KMS-11 (cell line): Measurements from ENCODE around the gene SHISA5.

Experiments
- H2AFZ ChIP-seq: fragments of 200-600 bp; sonication (generic); 2 replicates; pipeline ENCODE4 v1.6.1; 2016; ENCODE audit warnings: antibody characterized with exemption, mixed run types, low read depth
- H3K27ac ChIP-seq: fragments of 200-600 bp; sonication (generic); 2 replicates; pipeline ENCODE4 v1.6.1; 2016; ENCODE audit warnings: mild to moderate bottlenecking, mixed run types
- H3K27me3 ChIP-seq: fragments of 200-600 bp; sonication (generic); 2 replicates; pipeline ENCODE4 v1.6.1; 2017; ENCODE audit warnings: mild to moderate bottlenecking, low read depth, mixed run types, moderate library complexity; ENCODE audit not compliant: insufficient read depth
- H3K36me3 ChIP-seq: fragments of 200-600 bp; sonication (generic); 2 replicates; pipeline ENCODE4 v1.6.1; 2017; ENCODE audit warnings: mild to moderate bottlenecking, mixed run types; ENCODE audit not compliant: insufficient read depth
- H3K4me1 ChIP-seq: fragments of 200-600 bp; sonication (generic); 2 replicates; pipeline ENCODE4 v1.6.1; 2016; ENCODE audit warnings: mild to moderate bottlenecking, low read depth, mixed run types; ENCODE audit not compliant: poor library complexity, severe bottlenecking
- H3K4me2 ChIP-seq: fragments of 200-600 bp; sonication (generic); 2 replicates; pipeline ENCODE4 v1.7.0; 2016; ENCODE audit warnings: mild to moderate bottlenecking, mixed run types
- H3K4me3 ChIP-seq: fragments of 200-600 bp; sonication (generic); IDR thresholded peaks from 2 replicates; pipeline ENCODE4 v1.6.1; 2017; ENCODE audit warnings: low read depth, low read length, mixed read lengths; ENCODE audit not compliant: insufficient read depth
- H3K79me2 ChIP-seq: fragments of 200-600 bp; sonication (generic); 2 replicates; pipeline ENCODE4 v1.6.1; 2016; ENCODE audit warnings: low read depth, mixed run types; ENCODE audit not compliant: insufficient read depth
- H3K9ac ChIP-seq: fragments of 200-600 bp; sonication (generic); 2 replicates; pipeline ENCODE4 v1.6.1; 2016; ENCODE audit warnings: mild to moderate bottlenecking, mixed run types
- H4K20me1 ChIP-seq: fragments of 200-600 bp; sonication (generic); 2 replicates; pipeline ENCODE4 v1.6.1; 2016; ENCODE audit warnings: mild to moderate bottlenecking, mixed run types; ENCODE audit not compliant: insufficient read depth
- TF ChIP-seq, protein P1 (sequence below): fragments of 200-600 bp; sonication (generic); conservative IDR thresholded peaks from 2 replicates; pipeline ENCODE4 v1.6.1; 2017; ENCODE audit warnings: low read depth, mild to moderate bottlenecking, antibody characterized with exemption, low read length, moderate library complexity, mixed read lengths

SHISA5 gene

DNA sequence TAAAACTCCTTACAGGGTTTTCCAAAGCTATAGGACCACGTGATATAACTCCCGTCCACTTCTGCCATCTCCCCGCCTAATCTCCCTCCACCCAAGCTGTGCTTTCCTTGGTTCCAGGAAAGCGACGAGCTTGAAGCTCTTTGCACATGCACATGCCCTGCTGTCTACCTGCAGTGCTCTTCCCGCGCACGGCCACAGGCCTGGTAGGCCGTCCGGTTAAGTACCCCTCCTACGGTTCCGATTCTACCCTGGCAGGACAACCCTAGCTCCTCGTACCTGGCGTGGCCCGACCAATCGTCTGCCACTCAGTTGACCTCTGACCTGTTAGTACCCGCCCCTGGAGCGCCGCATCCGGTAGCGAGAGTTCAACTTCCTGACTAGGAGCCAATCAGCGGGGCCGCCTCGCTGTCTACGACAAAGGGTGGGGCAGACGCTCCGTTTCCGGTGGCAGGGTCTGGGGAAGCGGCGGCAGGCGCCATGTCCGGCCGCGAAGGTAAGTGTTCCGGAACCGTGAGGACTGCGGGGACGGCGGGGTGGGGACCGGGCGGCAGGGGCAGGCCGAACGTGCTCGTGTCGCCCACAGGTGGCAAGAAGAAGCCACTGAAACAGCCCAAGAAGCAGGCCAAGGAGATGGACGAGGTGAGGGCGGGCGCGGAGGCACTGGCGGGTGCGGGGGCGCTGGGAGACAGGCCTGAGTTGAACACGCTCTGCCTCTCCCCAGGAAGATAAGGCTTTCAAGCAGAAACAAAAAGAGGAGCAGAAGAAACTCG lies 64.0 kb downstream of the SHISA5 start, which contains the start of the genes CCDC51 and TMA7:
Gene CCDC51 (minus strand): TSS at position 300 of the 770 bp plus-strand sequence. CDS start 4,991 bp downstream, outside the sequence.
Gene TMA7 (plus strand): TSS at position 438 of the 770 bp plus-strand sequence. CDS start 40 bp downstream, at position 478.
- H3K36me3 ChIP-seq: no peaks in the 10 kb centered on the region
- no peaks in the 10 kb centered on the region for H3K27me3 ChIP-seq
- TF ChIP-seq, protein P1, sequence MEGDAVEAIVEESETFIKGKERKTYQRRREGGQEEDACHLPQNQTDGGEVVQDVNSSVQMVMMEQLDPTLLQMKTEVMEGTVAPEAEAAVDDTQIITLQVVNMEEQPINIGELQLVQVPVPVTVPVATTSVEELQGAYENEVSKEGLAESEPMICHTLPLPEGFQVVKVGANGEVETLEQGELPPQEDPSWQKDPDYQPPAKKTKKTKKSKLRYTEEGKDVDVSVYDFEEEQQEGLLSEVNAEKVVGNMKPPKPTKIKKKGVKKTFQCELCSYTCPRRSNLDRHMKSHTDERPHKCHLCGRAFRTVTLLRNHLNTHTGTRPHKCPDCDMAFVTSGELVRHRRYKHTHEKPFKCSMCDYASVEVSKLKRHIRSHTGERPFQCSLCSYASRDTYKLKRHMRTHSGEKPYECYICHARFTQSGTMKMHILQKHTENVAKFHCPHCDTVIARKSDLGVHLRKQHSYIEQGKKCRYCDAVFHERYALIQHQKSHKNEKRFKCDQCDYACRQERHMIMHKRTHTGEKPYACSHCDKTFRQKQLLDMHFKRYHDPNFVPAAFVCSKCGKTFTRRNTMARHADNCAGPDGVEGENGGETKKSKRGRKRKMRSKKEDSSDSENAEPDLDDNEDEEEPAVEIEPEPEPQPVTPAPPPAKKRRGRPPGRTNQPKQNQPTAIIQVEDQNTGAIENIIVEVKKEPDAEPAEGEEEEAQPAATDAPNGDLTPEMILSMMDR: no peak
- H3K4me2 ChIP-seq: peak within 1 kb of the TSS; percentile 71
- H4K20me1 ChIP-seq: no peaks in the 10 kb centered on the region
- H3K4me3 ChIP-seq: peak within 1 kb of the TSS; percentile 66
- H3K27ac ChIP-seq: peak within 1 kb of the TSS; percentile 40; the same call in 1 of the 2 replicates
- peaks cover 19% of the 10 kb centered on the region for H3K79me2 ChIP-seq
- H3K4me1 ChIP-seq: peaks cover 19% of the 10 kb centered on the region
- H2AFZ ChIP-seq: peak within 1 kb of the TSS; percentile 64
- peak within 1 kb of the TSS; percentile 39; the same call in 1 of the 2 replicates for H3K9ac ChIP-seq

DNA sequence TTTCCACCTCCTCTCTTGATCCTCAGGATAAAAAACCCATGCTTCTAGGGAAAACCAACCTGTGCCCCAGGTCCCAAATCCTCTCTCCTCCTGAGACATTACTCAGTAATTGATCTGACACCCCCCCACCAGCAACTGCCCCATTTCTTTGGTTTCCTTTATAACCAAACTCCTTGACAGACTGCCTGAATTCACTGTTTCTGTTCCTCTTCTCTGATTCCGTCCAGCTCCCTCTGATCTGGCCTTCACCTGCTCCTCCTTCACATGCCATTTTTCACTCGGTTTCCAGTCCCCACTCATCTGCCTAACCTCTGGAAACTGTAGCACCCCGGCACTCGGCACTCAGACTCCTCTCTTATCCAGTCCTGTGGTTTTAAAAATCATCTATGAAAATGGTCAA lies 66.2 kb downstream of the SHISA5 start:
- Histone ChIP-seq H3K4me3 (no peak overlapping the region), H3K36me3 (no peaks in the 10 kb centered on the region), H3K9ac (no peak overlapping the region), H3K4me1 (peaks cover 19% of the 10 kb centered on the region), H3K4me2 (no peak overlapping the region), H4K20me1 (no peaks in the 10 kb centered on the region), H3K79me2 (peaks cover 19% of the 10 kb centered on the region), H2AFZ (no peak overlapping the region), H3K27ac (no peak overlapping the region), H3K27me3 (no peaks in the 10 kb centered on the region)
- TF ChIP-seq, protein P1: no peak

DNA sequence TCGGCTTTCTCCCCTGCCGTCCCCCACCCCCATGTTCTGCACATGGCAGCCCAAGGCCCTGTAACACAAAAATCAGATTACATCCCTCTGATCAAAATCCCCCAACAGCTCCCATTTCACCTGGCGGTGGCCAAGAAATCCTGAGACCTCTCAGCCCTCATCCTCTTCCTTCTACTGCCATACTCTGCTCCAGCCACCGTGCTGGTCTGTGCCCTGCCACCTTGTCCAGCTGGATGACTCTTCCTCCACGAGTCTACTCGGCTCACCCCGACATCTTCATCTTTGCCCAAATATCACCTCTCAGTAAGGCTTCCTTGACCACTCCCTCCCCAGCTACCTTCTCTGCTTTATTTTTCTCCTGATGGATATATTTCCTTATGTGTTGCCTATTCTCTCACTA lies 67.1 kb downstream of the SHISA5 start:
- Histone ChIP-seq H3K4me2 (no peak overlapping the region), H3K79me2 (peaks cover 17% of the 10 kb centered on the region), H3K4me1 (peaks cover 17% of the 10 kb centered on the region), H3K27ac (no peak overlapping the region), H3K36me3 (no peaks in the 10 kb centered on the region), H3K9ac (no peak overlapping the region), H3K27me3 (no peaks in the 10 kb centered on the region), H3K4me3 (no peak overlapping the region), H2AFZ (no peak overlapping the region), H4K20me1 (no peaks in the 10 kb centered on the region)
- TF ChIP-seq, protein P1: no peak

DNA sequence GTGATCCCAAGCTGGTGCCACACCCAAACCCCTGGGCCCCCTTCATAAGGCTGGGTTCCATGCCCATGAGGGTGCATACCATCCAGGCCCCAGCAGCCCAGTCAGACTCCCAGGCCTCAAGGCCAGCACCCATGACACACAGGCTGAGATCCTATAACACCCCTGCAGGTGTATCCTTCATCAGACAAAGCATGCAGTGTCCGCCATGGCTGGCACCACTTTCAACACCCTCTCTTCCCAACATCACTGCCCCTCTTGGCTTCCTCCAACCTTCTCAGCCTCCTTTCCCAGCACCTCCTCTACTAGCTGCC lies 67.5 kb downstream of the SHISA5 start:
- no peak overlapping the region for H3K4me3 ChIP-seq

More for the DNA sequence above, 67.5 kb downstream of the SHISA5 start:
- Histone ChIP-seq H3K79me2 (peaks cover 13% of the 10 kb centered on the region), H3K4me1 (peaks cover 13% of the 10 kb centered on the region), H3K36me3 (no peaks in the 10 kb centered on the region), H4K20me1 (no peaks in the 10 kb centered on the region), H3K27me3 (no peaks in the 10 kb centered on the region), H3K9ac (no peak overlapping the region), H2AFZ (no peak overlapping the region), H3K4me2 (no peak overlapping the region), H3K27ac (no peak overlapping the region)
- TF ChIP-seq, protein P1: no peak
